SKM-1 treated with dmso at 0.1 percent for 144 hours (cell line): ENCODE results near the gene APOC3.
A peak's percentile ranks its signal among the peaks of the same experiment; 100 is the strongest.

ENCODE experiments used
- DNase-seq: peaks from one replicate; lab custom pipeline; 2025; ENCODE audit not compliant: unreplicated experiment; lab: John Stamatoyannopoulos, UW

The APOC3 gene

GRCh38 chr11:116870054-116870453 is 40.3 kb downstream of the APOC3 start:
- DNase-seq = no peak

DNA sequence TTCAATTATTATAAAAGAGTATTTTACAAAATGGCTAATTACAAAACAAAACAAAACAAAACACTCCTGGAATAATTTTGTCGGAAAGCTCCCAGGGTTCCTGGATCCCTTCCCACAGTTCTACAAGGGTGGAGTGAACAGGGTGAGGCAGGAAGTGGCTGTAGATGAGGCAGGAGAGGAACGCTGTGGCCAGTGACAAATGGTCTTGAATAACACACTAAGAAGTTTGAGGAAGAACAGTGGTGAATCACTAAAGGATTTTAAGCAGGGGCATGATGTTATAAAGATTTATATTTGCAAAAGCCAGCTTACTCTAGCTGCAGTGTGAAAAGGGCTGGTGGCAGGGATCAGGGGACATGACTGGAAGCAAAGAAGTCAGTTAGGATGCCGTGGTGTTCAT is 41.5 kb downstream of the APOC3 start:
- no peak for DNase-seq

GRCh38 chr11:116873381-116873780 is 43.7 kb downstream of the APOC3 start:
- DNase-seq = no peak

DNA sequence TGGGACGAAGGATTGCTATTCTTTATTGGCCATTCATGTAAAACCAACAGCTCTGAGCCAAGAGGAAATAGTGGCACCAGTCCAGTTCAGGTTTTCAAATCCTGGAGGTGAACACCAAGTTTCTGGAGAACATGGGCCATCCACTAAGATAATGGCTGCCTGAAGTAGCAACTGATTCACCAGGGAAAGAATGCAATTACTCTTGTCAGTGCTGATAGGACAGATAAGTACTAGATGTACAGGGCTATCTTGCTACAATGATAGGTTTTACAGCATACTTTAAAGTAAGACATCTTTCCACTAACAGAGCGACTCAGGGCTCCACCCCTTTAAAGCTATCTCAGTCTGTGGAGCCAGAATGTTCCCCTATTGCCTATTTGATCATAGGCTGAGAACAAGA is 44.5 kb downstream of the APOC3 start:
- no peak for DNase-seq

GRCh38 chr11:116875194-116875593 is 45.5 kb downstream of the APOC3 start:
- no peak for DNase-seq

GRCh38 chr11:116876656-116877055 is 46.9 kb downstream of the APOC3 start:
- no peak for DNase-seq

DNA sequence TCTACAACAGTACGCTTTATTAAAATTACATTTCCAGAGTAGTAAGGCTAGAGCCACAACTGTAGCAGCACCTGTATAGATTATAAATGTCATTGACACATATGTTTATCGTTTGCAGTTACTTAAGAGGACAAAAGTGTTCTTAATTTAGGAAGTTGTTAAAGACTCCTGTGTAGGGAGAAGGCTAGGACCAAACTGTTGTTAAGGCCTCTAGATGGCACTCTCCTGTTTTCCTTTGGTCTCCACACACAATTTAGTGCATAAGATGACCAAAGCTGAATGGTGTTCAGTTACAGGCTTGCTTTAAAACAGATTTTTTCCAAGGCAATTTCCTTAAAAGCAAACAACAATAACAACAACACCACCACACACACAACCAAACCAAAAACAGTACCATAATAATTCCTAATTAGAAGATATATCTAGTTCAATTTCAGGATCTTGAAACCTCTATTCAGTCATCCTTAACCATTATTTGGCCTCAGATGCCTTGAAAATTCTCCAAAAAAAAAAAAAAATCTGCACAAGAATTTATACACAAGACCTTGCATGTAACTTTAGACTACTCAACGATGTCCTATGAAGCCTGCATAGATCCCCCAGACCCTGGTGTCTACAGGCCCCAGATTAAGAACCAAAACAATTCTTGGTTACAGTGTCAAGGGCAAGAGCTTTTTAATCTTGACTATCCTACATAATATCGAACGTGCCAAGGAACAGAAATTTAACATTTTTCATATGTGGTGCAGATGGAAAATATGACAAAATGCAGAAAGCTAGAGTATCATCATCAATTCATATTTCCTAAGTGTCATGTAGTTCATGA is 50.3 kb downstream of the APOC3 start:
- DNase-seq = peak; percentile 68

DNA sequence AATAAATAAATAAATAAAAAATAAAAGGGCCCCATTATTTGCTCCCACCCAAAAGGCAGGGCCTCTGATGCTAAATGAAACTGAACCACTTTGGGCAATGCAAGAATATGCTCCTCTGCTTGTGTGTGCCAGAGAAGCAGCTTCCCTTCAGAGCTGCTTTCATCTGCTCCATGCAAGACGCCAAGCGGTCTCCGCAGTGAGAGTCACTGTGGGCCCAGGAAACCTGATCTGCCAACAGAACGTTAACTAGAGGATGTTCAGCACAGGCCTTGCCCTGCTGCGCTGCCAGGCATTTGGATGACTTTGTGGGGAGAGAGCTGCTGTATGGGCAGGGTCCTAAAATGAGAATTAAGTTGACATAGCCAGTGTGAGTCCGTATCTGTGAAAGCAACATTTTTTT is 51.4 kb downstream of the APOC3 start:
- no peak for DNase-seq

- no peak for DNase-seq
Observed at GRCh38 chr11:116882386-116882785, 52.7 kb downstream of the APOC3 start.
